Lower lobe of right lung (tissue), 2 donors: ENCODE measurements around the gene BCOR. TPM values are rescaled to one million over a fixed set of nuclear protein-coding genes. Genes with fewer than 3 reads are reported as not detected.

ENCODE experiments used
- ATAC-seq, 2 donors: fragments of 200-7000 bp; cut with Tn5 transposase; one replicate each; pipeline ENCODE4 v1.9.1; 2020 to 2022; ENCODE audit warnings: mild to moderate bottlenecking in 2 of 2, moderate library complexity in 2 of 2
- DNase-seq: peaks from one replicate; pipeline ENCODE4 v3.0.0-alpha.2; 2020
- H3K27ac ChIP-seq: fragments of 200-600 bp; one replicate; pipeline ENCODE4 v1.8.0; 2022
- H3K27me3 ChIP-seq: fragments of 200-600 bp; one replicate; pipeline ENCODE4 v1.8.0; 2022; ENCODE audit warnings: low read depth
- H3K36me3 ChIP-seq: fragments of 200-600 bp; one replicate; pipeline ENCODE4 v1.8.0; 2022; ENCODE audit warnings: mild to moderate bottlenecking
- H3K4me1 ChIP-seq: fragments of 200-600 bp; one replicate; pipeline ENCODE4 v1.8.0; 2022
- H3K4me3 ChIP-seq: fragments of 200-600 bp; one replicate; pipeline ENCODE4 v1.8.0; 2022; ENCODE audit warnings: mild to moderate bottlenecking
- H3K9me3 ChIP-seq: fragments of 200-600 bp; one replicate; pipeline ENCODE4 v1.8.0; 2022
- intact Hi-C: fragments of 100-400 bp; cut with DNase I; formaldehyde crosslinking; loops from one replicate; pipeline ENCODE4 v1.11.0; 2022
- total RNA-seq: library from RNA; stranded (reverse); fragmentation: NEBNext Ultra II Directional; extraction: Animal tissue kit (Norgen Biotek cat#: 25700); gene quantifications from one replicate; pipeline ENCODE4 v1.2.1, GENCODE V29; 2021
- TF ChIP-seq, protein P1 (sequence below): fragments of 200-600 bp; IDR thresholded peaks from one replicate; pipeline ENCODE4 v1.8.0; 2022; ENCODE audit warnings: antibody characterized with exemption, mild to moderate bottlenecking
- donor health status: DM: no; HTN: yes; CAD: no; lungs with severe emphysema.

Gene BCOR
- total RNA-seq, 1 donor from 2014 or later = 25.7 TPM

- Histone ChIP-seq H3K27me3 (no peaks in the 10 kb centered on the region), H3K4me1 (peaks cover 17% of the 10 kb centered on the region), H3K4me3 (no peak overlapping the region), H3K27ac (peak overlapping the region; percentile 46), H3K36me3 (no peaks in the 10 kb centered on the region), H3K9me3 (no peaks in the 10 kb centered on the region)
- TF ChIP-seq, protein P1, sequence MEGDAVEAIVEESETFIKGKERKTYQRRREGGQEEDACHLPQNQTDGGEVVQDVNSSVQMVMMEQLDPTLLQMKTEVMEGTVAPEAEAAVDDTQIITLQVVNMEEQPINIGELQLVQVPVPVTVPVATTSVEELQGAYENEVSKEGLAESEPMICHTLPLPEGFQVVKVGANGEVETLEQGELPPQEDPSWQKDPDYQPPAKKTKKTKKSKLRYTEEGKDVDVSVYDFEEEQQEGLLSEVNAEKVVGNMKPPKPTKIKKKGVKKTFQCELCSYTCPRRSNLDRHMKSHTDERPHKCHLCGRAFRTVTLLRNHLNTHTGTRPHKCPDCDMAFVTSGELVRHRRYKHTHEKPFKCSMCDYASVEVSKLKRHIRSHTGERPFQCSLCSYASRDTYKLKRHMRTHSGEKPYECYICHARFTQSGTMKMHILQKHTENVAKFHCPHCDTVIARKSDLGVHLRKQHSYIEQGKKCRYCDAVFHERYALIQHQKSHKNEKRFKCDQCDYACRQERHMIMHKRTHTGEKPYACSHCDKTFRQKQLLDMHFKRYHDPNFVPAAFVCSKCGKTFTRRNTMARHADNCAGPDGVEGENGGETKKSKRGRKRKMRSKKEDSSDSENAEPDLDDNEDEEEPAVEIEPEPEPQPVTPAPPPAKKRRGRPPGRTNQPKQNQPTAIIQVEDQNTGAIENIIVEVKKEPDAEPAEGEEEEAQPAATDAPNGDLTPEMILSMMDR = no peak
- ATAC-seq (peak; percentile 82 to 83), DNase-seq (peak; percentile 57)
- intact Hi-C loops = no loop called here
These were observed 43.1 kb upstream of the BCOR start for GRCh38 chrX:40140706-40141499.

DNA sequence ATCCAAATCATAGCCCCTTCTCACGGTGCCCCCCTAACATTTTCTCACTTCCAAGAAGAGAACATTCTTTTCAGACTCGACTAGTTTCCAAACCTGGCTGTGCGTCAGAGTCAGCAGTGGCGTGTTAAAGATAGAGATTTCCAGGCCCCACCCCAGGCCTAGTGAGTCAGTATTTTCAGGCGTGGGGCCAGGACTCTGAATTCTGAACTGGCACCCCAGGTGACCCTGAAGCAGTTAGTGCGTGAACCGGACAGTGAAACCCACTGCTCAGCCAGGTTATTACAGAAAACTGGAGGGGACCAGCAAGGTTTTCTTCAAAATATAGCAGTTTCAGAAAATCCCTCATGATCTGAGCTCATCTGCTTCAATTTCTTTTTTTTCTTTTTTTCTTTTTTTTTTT lies 35.0 kb upstream of the BCOR start:
- no peaks in the 10 kb centered on the region for H3K4me1 ChIP-seq
- DNase-seq (peak; percentile 51), ATAC-seq (peak; percentile 86 to 92)
- H3K27me3 ChIP-seq = no peaks in the 10 kb centered on the region
- H3K27ac ChIP-seq = no peak overlapping the region
- TF ChIP-seq, protein P1 = no peak
- no peak overlapping the region for H3K4me3 ChIP-seq
- intact Hi-C loops = no loop called here
- no peaks in the 10 kb centered on the region for H3K9me3 ChIP-seq
- H3K36me3 ChIP-seq = no peaks in the 10 kb centered on the region

GRCh38 chrX:40131654-40132337 lies 34.0 kb upstream of the BCOR start:
- no peaks in the 10 kb centered on the region for H3K9me3 ChIP-seq
- ATAC-seq = no peak
- no peak for DNase-seq
- H3K36me3 ChIP-seq = no peaks in the 10 kb centered on the region
- intact Hi-C loops = no loop called here
- H3K27ac ChIP-seq = no peak overlapping the region
- H3K4me1 ChIP-seq = no peaks in the 10 kb centered on the region
- H3K4me3 ChIP-seq = no peak overlapping the region
- no peaks in the 10 kb centered on the region for H3K27me3 ChIP-seq
- TF ChIP-seq, protein P1 = no peak

DNA sequence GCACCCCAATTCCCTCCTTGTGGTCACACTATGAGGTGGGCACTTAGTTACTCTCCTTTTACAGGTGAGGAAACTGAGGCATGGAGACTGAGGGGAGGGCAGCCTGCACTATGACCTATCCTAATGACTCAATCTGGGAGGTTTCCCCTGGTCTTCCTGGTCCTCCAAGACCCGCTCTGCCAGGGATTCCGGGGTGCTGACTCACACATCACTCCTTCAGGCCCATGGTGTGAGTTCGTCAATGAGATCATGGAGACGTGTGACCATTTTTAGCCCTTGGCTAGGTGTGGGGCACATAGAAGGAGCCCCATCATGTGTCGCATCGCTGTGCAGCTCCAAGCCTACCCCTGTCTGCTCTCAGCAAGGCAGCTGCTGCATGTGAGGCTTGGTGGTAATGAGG lies 32.4 kb upstream of the BCOR start:
- TF ChIP-seq, protein P1 = no peak
- DNase-seq = no peak
- no peak for ATAC-seq
- Histone ChIP-seq H3K4me1 (no peaks in the 10 kb centered on the region), H3K27me3 (no peaks in the 10 kb centered on the region), H3K36me3 (no peaks in the 10 kb centered on the region), H3K9me3 (no peaks in the 10 kb centered on the region), H3K27ac (no peak overlapping the region), H3K4me3 (no peak overlapping the region)
- intact Hi-C loops = no loop called here

- H3K4me1 ChIP-seq = no peaks in the 10 kb centered on the region
- TF ChIP-seq, protein P1 = no peak
- intact Hi-C loops = no loop called here
- no peak overlapping the region for H3K4me3 ChIP-seq
- H3K27ac ChIP-seq = no peak overlapping the region
- H3K36me3 ChIP-seq = no peaks in the 10 kb centered on the region
- H3K9me3 ChIP-seq = no peaks in the 10 kb centered on the region
- no peaks in the 10 kb centered on the region for H3K27me3 ChIP-seq
- DNase-seq = no peak
- ATAC-seq = no peak
These were observed 29.3 kb upstream of the BCOR start for GRCh38 chrX:40127052-40127451.
